A549 (cell line): ENCODE data around the gene XPR1. TPM values are rescaled to one million over a fixed set of nuclear protein-coding genes. Genes with fewer than 3 reads are reported as not detected.

Experiments
- ATAC-seq, 2 experiments: fragments of 200-7000 bp in 1 of 2; fragments of >200 bp in 1 of 2; cut with Nextera tagmentation in 1 of 2; cut with Tn5 transposase in 1 of 2; 3 replicates each; pipeline versions ENCODE4 v1.8.0 to v1.9.1; 2018 to 2020; ENCODE audit warnings: mild to moderate bottlenecking in 1 of 2, moderate library complexity in 1 of 2
- CTCF ChIA-PET: fragments of 300-600 bp; sonication (Branson Sonifier 250); formaldehyde crosslinking; extraction: SDS; loops from one replicate; lab custom pipeline; 2021; ENCODE audit warnings: antibody characterized with exemption, inconsistent platforms; lab: Yijun Ruan, JAX
- POLR2A ChIA-PET: fragments of 350-600 bp; formaldehyde crosslinking; extraction: SDS; loops from one replicate; lab custom pipeline; 2021; ENCODE audit warnings: antibody characterized with exemption, inconsistent platforms; lab: Yijun Ruan, JAX
- DNase-seq, 2 experiments: peaks; one replicate each; pipeline versions ENCODE4 v3.0.0 to v3.0.0-alpha.2; 2011 to 2016; ENCODE audit warnings: low read depth in 1 of 2, low spot score in 1 of 2
- FAIRE-seq: peaks from 2 replicates; lab custom pipeline; 2011; peaks lifted over from hg19 to GRCh38; lab: Jason Lieb, UNC
- H3K27ac ChIP-seq, 2 experiments: fragments of >200 bp; sonication (Bioruptor Twin); formaldehyde crosslinking; 3 replicates each; pipeline ENCODE4 v1.5.1; 2016 to 2017
- H3K4me1 ChIP-seq: fragments of >200 bp; sonication (Bioruptor Twin); formaldehyde crosslinking; 3 replicates; pipeline ENCODE4 v1.6.1; 2016
- H3K4me2 ChIP-seq: fragments of >200 bp; sonication (Bioruptor Twin); formaldehyde crosslinking; 3 replicates; pipeline ENCODE4 v1.6.1; 2016
- H3K4me3 ChIP-seq: fragments of >200 bp; sonication (Bioruptor Twin); formaldehyde crosslinking; 3 replicates; pipeline ENCODE4 v1.5.1; 2016
- H3K9me3 ChIP-seq: fragments of >200 bp; sonication (Bioruptor Twin); formaldehyde crosslinking; 3 replicates; pipeline ENCODE4 v1.6.1; 2016
- CBX2 ChIP-seq: fragments of 200-600 bp; sonication (generic); IDR thresholded peaks from 2 replicates; pipeline ENCODE4 v1.6.1; 2016; ENCODE audit warnings: low read depth, mild to moderate bottlenecking, borderline replicate concordance
- CBX8 ChIP-seq: fragments of 200-600 bp; sonication (generic); IDR thresholded peaks from 2 replicates; pipeline ENCODE4 v1.6.1; 2016
- CEBPB ChIP-seq, 2 experiments: fragments of >200 bp in 1 of 2; sonication (Bioruptor Twin) in 1 of 2; formaldehyde crosslinking in 1 of 2; IDR thresholded peaks; 2 replicates each; pipeline ENCODE4 v1.6.1; 2012 to 2016
- GATA3 ChIP-seq: IDR thresholded peaks from 2 replicates; pipeline ENCODE4 v1.6.1; 2012; ENCODE audit warnings: borderline replicate concordance
- HDAC2 ChIP-seq: fragments of 200-600 bp; sonication (generic); IDR thresholded peaks from 2 replicates; pipeline ENCODE4 v1.6.1; 2016
- HEYL ChIP-seq: fragments of 250-450 bp; sonication (Bioruptor Pico); IDR thresholded peaks from 2 replicates; pipeline ENCODE4 v1.8.0; 2021; ENCODE audit warnings: mild to moderate bottlenecking, moderate library complexity
- HOXB5 ChIP-seq: fragments of 250-450 bp; sonication (Bioruptor Pico); IDR thresholded peaks from 2 replicates; pipeline ENCODE4 v1.5.0; 2020; ENCODE audit warnings: mild to moderate bottlenecking, moderate library complexity
- JUNB ChIP-seq: fragments of >200 bp; sonication (Bioruptor Twin); formaldehyde crosslinking; IDR thresholded peaks from 2 replicates; pipeline ENCODE4 v1.6.1; 2016
- KDM1A ChIP-seq: fragments of 200-600 bp; sonication (generic); IDR thresholded peaks from 2 replicates; pipeline ENCODE4 v1.6.1; 2016; ENCODE audit warnings: low read depth, mild to moderate bottlenecking
- MAFK ChIP-seq: fragments of 450-650 bp; IDR thresholded peaks from 2 replicates; pipeline ENCODE4 v1.6.1; 2014; ENCODE audit not compliant: partially characterized antibody
- MAZ ChIP-seq: fragments of 150-350 bp; IDR thresholded peaks from 2 replicates; pipeline ENCODE4 v1.6.1; 2014; ENCODE audit warnings: antibody characterized with exemption, low read depth, low read length, borderline replicate concordance
- NFE2L2 ChIP-seq: fragments of 150-350 bp; conservative IDR thresholded peaks from 2 replicates; pipeline ENCODE4 v1.6.1; 2014; ENCODE audit warnings: low read length
- PHF8 ChIP-seq: fragments of 200-600 bp; sonication (generic); IDR thresholded peaks from 2 replicates; pipeline ENCODE4 v1.6.1; 2016; ENCODE audit warnings: low read depth, mild to moderate bottlenecking, antibody characterized with exemption, moderate library complexity, borderline replicate concordance
- RAD21 ChIP-seq, 2 experiments: fragments of >200 bp in 1 of 2; sonication (Bioruptor Twin) in 1 of 2; formaldehyde crosslinking in 1 of 2; IDR thresholded peaks in 1 of 2; conservative IDR thresholded peaks in 1 of 2; 2 replicates in 1 of 2; 3 replicates in 1 of 2; pipeline ENCODE4 v1.6.1; 2012 to 2018; ENCODE audit warnings: inconsistent platforms in 1 of 2
- RNF2 ChIP-seq: fragments of 200-600 bp; sonication (generic); IDR thresholded peaks from 2 replicates; pipeline ENCODE4 v1.6.1; 2016; ENCODE audit warnings: low read depth, mild to moderate bottlenecking, antibody characterized with exemption, moderate library complexity, borderline replicate concordance
- SMC3 ChIP-seq: fragments of >200 bp; sonication (Bioruptor Twin); formaldehyde crosslinking; IDR thresholded peaks from 3 replicates; pipeline ENCODE4 v1.6.1; 2018; ENCODE audit warnings: inconsistent platforms
- TP53 ChIP-seq: fragments of 250-450 bp; sonication (Bioruptor Pico); IDR thresholded peaks from 2 replicates; pipeline ENCODE4 v1.5.0; 2021; ENCODE audit warnings: mild to moderate bottlenecking, moderate library complexity
- ZFP36 ChIP-seq: fragments of 450-650 bp; IDR thresholded peaks from 2 replicates; pipeline ENCODE4 v1.6.1; 2014; ENCODE audit warnings: borderline replicate concordance; ENCODE audit not compliant: partially characterized antibody
- ZSCAN20 ChIP-seq: fragments of 250-450 bp; sonication (Bioruptor Pico); IDR thresholded peaks from 2 replicates; pipeline ENCODE4 v1.8.0; 2022; ENCODE audit warnings: mild to moderate bottlenecking, moderate library complexity
- WGBS: methylation state at CpG from one replicate; pipeline ENCODE4 v1.1.6; 2017; ENCODE audit errors: missing lambda C conversion rate; 5-methylcytosine and 5-hydroxymethylcytosine counted together
- polyA plus RNA-seq, 4 experiments: library from polyadenylated mRNA; depleted of rRNA in 3 of 4; stranded (reverse); fragments of >200 nt; fragmentation: RNase III in 1 of 4; extraction: RNeasy Plus Mini Kit Qiagen cat#74134 plus additional on column Dnase treatment in 1 of 4; gene quantifications; 2 replicates in 3 of 4; 3 replicates in 1 of 4; pipeline ENCODE4 v1.2.3, GENCODE V29; 2011 to 2017
- TF ChIP-seq, protein P1 (sequence below): fragments of >200 bp; sonication (Bioruptor Twin); formaldehyde crosslinking; IDR thresholded peaks from 3 replicates; pipeline ENCODE4 v1.6.1; 2016
- TF ChIP-seq, protein P2 (sequence below): fragments of 450-650 bp; IDR thresholded peaks from 2 replicates; pipeline ENCODE4 v1.6.1; 2014; ENCODE audit warnings: antibody characterized with exemption
- TF ChIP-seq, protein P3 (sequence below): IDR thresholded peaks from 2 replicates; pipeline ENCODE4 v1.6.1; 2012
- TF ChIP-seq, protein P4 (sequence below): fragments of 150-350 bp; IDR thresholded peaks from 2 replicates; pipeline ENCODE4 v1.6.1; 2014; ENCODE audit warnings: low read depth, mild to moderate bottlenecking, low read length

XPR1 gene
- polyA plus RNA-seq, 2 of the 4 experiments (the other 2 are of a cell fraction) = 37.5 to 86.1 TPM

DNA sequence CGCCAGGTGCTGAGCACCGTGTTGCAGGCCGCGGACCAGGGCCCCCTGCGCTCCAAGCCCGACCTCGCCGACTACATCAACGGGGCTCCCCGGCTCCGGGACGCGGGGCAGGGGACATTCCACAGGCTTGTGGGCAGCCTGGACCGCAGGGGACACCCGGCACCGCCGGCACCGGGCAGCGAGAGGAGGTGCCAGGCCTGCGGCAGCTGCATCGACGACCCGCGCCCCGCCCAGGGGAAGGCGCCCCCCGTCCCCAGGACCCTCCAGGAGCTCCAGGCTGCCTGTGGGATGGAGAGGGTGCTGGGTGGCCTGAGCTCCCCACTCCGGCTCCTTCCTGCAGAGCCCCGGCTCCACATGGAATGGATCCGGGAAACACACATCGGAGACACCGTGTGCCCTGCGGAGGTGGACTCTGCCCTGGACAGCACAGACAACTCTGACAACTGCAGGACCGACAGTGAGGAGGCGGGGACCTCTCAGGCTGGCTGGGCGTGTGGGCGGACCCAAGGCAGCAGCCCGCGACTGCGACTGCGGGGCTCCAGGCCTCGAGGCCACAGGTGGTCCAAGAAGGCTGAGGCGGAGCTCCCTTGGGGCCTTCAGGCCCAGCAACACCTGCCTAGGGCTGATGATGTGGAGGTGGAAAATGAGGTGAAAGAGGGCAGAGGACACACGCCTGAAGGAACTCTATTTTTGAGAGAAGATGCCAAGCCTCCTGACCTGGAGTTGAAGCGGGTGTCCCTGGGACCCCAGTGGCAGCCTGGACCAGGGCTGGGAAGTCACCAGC is 303.7 kb downstream of the XPR1 start:
- no peaks in the 10 kb centered on the region for H3K9me3 ChIP-seq
- ChIA-PET CTCF (interaction anchor here (1.1 kb wide), 1 partner anchor 10 kb away, joined by 3 read pairs; no protein-coding TSS in a partner anchor), POLR2A (no interaction called here)
- DNase-seq (no peak), ATAC-seq (no peak), FAIRE-seq (no peak)
- no peak overlapping the region for H3K4me3 ChIP-seq
- H3K27ac ChIP-seq = no peak overlapping the region
- H3K4me1 ChIP-seq = no peaks in the 10 kb centered on the region
- TF ChIP-seq, protein P1, sequence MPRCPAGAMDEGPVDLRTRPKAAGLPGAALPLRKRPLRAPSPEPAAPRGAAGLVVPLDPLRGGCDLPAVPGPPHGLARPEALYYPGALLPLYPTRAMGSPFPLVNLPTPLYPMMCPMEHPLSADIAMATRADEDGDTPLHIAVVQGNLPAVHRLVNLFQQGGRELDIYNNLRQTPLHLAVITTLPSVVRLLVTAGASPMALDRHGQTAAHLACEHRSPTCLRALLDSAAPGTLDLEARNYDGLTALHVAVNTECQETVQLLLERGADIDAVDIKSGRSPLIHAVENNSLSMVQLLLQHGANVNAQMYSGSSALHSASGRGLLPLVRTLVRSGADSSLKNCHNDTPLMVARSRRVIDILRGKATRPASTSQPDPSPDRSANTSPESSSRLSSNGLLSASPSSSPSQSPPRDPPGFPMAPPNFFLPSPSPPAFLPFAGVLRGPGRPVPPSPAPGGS = no peak
- TF ChIP-seq, protein P2, sequence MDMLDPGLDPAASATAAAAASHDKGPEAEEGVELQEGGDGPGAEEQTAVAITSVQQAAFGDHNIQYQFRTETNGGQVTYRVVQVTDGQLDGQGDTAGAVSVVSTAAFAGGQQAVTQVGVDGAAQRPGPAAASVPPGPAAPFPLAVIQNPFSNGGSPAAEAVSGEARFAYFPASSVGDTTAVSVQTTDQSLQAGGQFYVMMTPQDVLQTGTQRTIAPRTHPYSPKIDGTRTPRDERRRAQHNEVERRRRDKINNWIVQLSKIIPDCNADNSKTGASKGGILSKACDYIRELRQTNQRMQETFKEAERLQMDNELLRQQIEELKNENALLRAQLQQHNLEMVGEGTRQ = no peak
- TF ChIP-seq ZFP36 = no peak
- no peak for TF ChIP-seq CEBPB (IDR thresholded peaks at IDR 0.05)
- no peak for TF ChIP-seq JUNB
- no peak for TF ChIP-seq SMC3
- no peak for TF ChIP-seq NFE2L2
- TF ChIP-seq PHF8 = no peak
- no peak for TF ChIP-seq KDM1A
- TF ChIP-seq CBX2 = no peak
- TF ChIP-seq RAD21 (conservative IDR thresholded peaks at IDR 0.05 in 1 of 2, IDR thresholded peaks at IDR 0.05 in 1 of 2) = no peak
- no peak for TF ChIP-seq CBX8
- no peak for TF ChIP-seq HEYL (CRISPR knock-in tag)
- TF ChIP-seq HDAC2 = no peak
- no peak overlapping the region for H3K4me2 ChIP-seq
- WGBS = 90% methylated on average over 17 of the region's 45 CpGs

DNA sequence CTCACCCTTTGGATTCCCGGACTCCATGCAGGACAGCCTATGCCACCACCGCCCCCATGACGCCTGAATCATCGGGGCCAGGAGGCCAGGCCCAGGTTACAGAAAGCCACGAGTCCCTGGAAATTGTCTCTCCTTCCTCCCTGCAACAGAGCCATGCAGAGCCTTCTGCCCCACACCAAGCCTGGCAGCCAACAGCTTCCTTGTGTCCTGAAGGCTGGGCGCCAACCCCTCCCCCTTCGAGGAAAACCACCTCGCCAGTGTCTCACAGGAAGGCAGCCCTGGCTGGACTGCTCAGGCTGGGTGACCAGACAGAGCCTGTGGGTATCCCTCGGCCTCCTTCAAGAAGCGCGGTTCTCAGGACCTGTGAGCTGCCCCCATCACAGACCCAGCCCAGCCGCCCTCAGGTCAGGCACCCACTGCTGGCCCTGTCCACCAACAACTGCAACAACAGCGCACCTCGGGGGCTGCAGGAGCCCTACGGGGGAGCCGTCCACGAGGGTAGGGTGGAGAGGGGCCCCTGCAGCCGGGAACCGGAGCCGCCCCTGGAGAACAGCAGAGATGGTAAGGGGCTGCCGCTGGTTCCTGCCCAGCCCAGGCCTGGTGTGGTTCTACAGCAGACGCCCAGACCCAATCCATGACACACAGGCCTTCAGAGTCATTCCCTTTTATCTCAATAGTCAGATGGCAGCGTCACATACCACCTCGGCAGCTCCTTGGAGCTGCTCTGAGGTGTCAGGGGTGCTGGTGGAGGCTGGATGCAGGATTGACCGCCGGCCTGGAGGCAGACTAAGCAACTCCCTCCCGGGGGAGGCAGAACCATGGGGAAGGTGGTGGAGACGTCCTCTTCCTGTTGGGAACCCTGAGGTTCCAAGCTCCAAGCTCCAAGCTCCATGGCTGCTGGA is 304.5 kb downstream of the XPR1 start:
- 82% methylated on average over 14 of the region's 28 CpGs for WGBS
- FAIRE-seq (no peak), DNase-seq (no peak), ATAC-seq (no peak)
- ChIA-PET CTCF (interaction anchor here (0.8 kb wide), 1 partner anchor 206 kb away, joined by 4 read pairs; no protein-coding TSS in a partner anchor), POLR2A (no interaction called here)
- H3K4me1 ChIP-seq = no peaks in the 10 kb centered on the region
- no peak for TF ChIP-seq MAZ
- TF ChIP-seq ZFP36 = no peak
- TF ChIP-seq MAFK = no peak
- no peak overlapping the region for H3K4me2 ChIP-seq
- no peak overlapping the region for H3K4me3 ChIP-seq
- no peak overlapping the region for H3K27ac ChIP-seq
- no peaks in the 10 kb centered on the region for H3K9me3 ChIP-seq

DNA sequence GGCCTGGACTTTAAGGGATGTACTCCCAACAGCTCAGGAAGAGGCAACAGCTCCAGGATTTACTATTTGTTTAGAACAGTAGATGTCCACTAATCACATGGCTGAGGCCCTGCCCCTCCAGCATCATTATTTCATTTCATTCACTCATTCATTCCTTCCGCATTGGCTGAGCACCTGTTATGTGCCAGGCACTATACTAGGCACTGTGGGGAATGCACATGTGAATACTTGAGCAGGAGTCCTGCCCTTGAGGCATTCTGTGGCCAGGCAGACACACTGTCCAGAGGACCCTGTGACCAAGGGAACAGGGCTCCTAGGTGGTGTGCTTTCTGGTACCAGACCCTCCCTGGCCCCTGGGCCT is 305.2 kb downstream of the XPR1 start:
- Histone ChIP-seq H3K27ac (no peak overlapping the region), H3K4me2 (no peak overlapping the region), H3K4me3 (no peak overlapping the region), H3K4me1 (no peaks in the 10 kb centered on the region), H3K9me3 (no peaks in the 10 kb centered on the region)
- 100% methylated on average over 1 of the region's 1 CpG for WGBS
- TF ChIP-seq, protein P3, sequence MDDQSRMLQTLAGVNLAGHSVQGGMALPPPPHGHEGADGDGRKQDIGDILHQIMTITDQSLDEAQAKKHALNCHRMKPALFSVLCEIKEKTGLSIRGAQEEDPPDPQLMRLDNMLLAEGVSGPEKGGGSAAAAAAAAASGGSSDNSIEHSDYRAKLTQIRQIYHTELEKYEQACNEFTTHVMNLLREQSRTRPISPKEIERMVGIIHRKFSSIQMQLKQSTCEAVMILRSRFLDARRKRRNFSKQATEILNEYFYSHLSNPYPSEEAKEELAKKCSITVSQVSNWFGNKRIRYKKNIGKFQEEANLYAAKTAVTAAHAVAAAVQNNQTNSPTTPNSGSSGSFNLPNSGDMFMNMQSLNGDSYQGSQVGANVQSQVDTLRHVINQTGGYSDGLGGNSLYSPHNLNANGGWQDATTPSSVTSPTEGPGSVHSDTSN = no peak
- TF ChIP-seq CBX2 (no peak), ZSCAN20 (CRISPR knock-in tag) (no peak), JUNB (no peak), CBX8 (no peak), HOXB5 (no peak), TP53 (no peak), GATA3 (no peak), RNF2 (no peak)
- TF ChIP-seq, protein P4, sequence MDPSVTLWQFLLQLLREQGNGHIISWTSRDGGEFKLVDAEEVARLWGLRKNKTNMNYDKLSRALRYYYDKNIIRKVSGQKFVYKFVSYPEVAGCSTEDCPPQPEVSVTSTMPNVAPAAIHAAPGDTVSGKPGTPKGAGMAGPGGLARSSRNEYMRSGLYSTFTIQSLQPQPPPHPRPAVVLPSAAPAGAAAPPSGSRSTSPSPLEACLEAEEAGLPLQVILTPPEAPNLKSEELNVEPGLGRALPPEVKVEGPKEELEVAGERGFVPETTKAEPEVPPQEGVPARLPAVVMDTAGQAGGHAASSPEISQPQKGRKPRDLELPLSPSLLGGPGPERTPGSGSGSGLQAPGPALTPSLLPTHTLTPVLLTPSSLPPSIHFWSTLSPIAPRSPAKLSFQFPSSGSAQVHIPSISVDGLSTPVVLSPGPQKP = no peak
- FAIRE-seq (no peak), ATAC-seq (no peak), DNase-seq (no peak)
- POLR2A ChIA-PET = no interaction called here
- CTCF ChIA-PET = interaction anchor here (0.8 kb wide), 1 partner anchor 205 kb away, joined by 4 read pairs; no protein-coding TSS in a partner anchor
